Posterior vena cava (tissue), 2 donors: ENCODE results near the gene TRIM52. TPM values are rescaled to one million over a fixed set of nuclear protein-coding genes. Genes with fewer than 3 reads are reported as not detected.

Source experiments
- microRNA-seq, 2 donors: library from miRNA; unstranded; fragments of <30 nt; microRNA quantifications; one replicate each; pipeline ENCODE4 v1.2.0, GENCODE V29; 2020 to 2021; ENCODE audit warnings: borderline microRNAs expressed in 2 of 2
- total RNA-seq, 2 donors: library from RNA; stranded (reverse); fragmentation: NEBNext Ultra II Directional; extraction: Animal tissue kit (Norgen Biotek cat#: 25700); gene quantifications; one replicate each; pipeline ENCODE4 v1.2.1, GENCODE V29; 2021
- donor health status: DM: yes; HTN: yes; CAD: no.
- donor health status: DM: yes; HTN: yes; CAD: no.

Gene TRIM52
- total RNA-seq, 2 donors from 2014 or later = 9.5 to 12.1 TPM

Small RNAs within 50 kb of the gene (microRNA-seq; reads per million reads assigned to microRNA genes)
- gene MIR4638 = 0 reads per million in 2 donors

Other genes starting within 250 kb of the TRIM52 start
- 10 to 100 TPM; 13.4 to 22.6 TPM for gene BTNL9, start 220.9 kb downstream of the TRIM52 start, total RNA-seq
- not detected for gene OR2V1, start 130.0 kb downstream of the TRIM52 start, total RNA-seq
- gene OR2V2, start 113.6 kb downstream of the TRIM52 start, total RNA-seq = not detected
- 1 to 10 TPM; 3.1 to 3.5 TPM for gene TRIM7, start 55.9 kb downstream of the TRIM52 start, total RNA-seq
- 10 to 100 TPM; 15.2 to 20.4 TPM for gene TRIM41, start 37.9 kb downstream of the TRIM52 start, total RNA-seq
- gene RACK1, start 17.2 kb downstream of the TRIM52 start, total RNA-seq = 1,000 to 10,000 TPM; 1,013 to 1,030 TPM
- not detected for gene OR4F3, start 106.1 kb upstream of the TRIM52 start, total RNA-seq